HepG2 (cell line): ENCODE measurements around the gene HSPA1A. TPM values are rescaled to one million over a fixed set of nuclear protein-coding genes. Genes with fewer than 3 reads are reported as not detected.

Experiments used
- DMAP1 ChIP-seq: IDR thresholded peaks from 2 replicates; pipeline ENCODE4 v1.6.1; 2016
- DNMT1 ChIP-seq: sonication (generic); formaldehyde crosslinking; IDR thresholded peaks from 2 replicates; pipeline ENCODE4 v1.5.1; 2020; ENCODE audit warnings: mild to moderate bottlenecking, missing genetic modification reagents
- FIP1L1 ChIP-seq: fragments of 200-400 bp; formaldehyde crosslinking; IDR thresholded peaks from 2 replicates; pipeline ENCODE4 v1.6.1; 2018; ENCODE audit warnings: low read depth, mild to moderate bottlenecking, low read length, moderate library complexity, borderline replicate concordance; ENCODE audit not compliant: insufficient read depth
- GATA4 ChIP-seq: sonication (generic); IDR thresholded peaks from 2 replicates; pipeline ENCODE4 v1.6.1; 2016; ENCODE audit warnings: antibody characterized with exemption, low read depth, borderline replicate concordance
- KMT2A ChIP-seq: sonication (generic); formaldehyde crosslinking; IDR thresholded peaks from 2 replicates; pipeline ENCODE4 v1.4.0; 2020; ENCODE audit warnings: missing genetic modification reagents
- LCORL ChIP-seq, 2 experiments: fragments of 450-650 bp in 1 of 2; sonication (generic) in 1 of 2; formaldehyde crosslinking in 1 of 2; IDR thresholded peaks; 2 replicates each; pipeline versions ENCODE4 v1.5.0 to v1.6.1; 2017 to 2020; ENCODE audit warnings: antibody characterized with exemption in 1 of 2, missing genetic modification reagents in 1 of 2
- NR2C2 ChIP-seq: sonication (generic); formaldehyde crosslinking; IDR thresholded peaks from 2 replicates; pipeline ENCODE4 v1.4.0; 2020; ENCODE audit warnings: missing genetic modification reagents, mild to moderate bottlenecking, moderate library complexity, borderline replicate concordance
- PHF20 ChIP-seq: sonication (generic); formaldehyde crosslinking; IDR thresholded peaks from 2 replicates; pipeline ENCODE4 v1.5.0; 2020; ENCODE audit warnings: mild to moderate bottlenecking, missing genetic modification reagents
- SP2 ChIP-seq: sonication (generic); formaldehyde crosslinking; IDR thresholded peaks from 2 replicates; pipeline ENCODE4 v1.5.1; 2020; ENCODE audit warnings: mild to moderate bottlenecking, missing genetic modification reagents
- U2AF2 ChIP-seq: fragments of 200-400 bp; formaldehyde crosslinking; IDR thresholded peaks from 2 replicates; pipeline ENCODE4 v1.6.1; 2017; ENCODE audit warnings: low read depth, mild to moderate bottlenecking, low read length
- ZFP62 ChIP-seq: sonication (generic); formaldehyde crosslinking; IDR thresholded peaks from 2 replicates; pipeline ENCODE4 v1.4.0; 2020; ENCODE audit warnings: missing genetic modification reagents
- ZFP82 ChIP-seq: sonication (generic); formaldehyde crosslinking; IDR thresholded peaks from 2 replicates; pipeline ENCODE4 v1.5.1; 2020; ENCODE audit warnings: mild to moderate bottlenecking, missing genetic modification reagents, borderline replicate concordance
- ZFYVE20 ChIP-seq: sonication (generic); formaldehyde crosslinking; IDR thresholded peaks from 2 replicates; pipeline ENCODE4 v1.8.0; 2023; ENCODE audit warnings: low read depth, mild to moderate bottlenecking, moderate library complexity, missing genetic modification reagents, borderline replicate concordance
- ZNF20 ChIP-seq: sonication (generic); formaldehyde crosslinking; IDR thresholded peaks from 2 replicates; pipeline ENCODE4 v1.4.0; 2020; ENCODE audit warnings: mild to moderate bottlenecking, moderate library complexity, missing genetic modification reagents
- ZNF264 ChIP-seq: sonication (generic); formaldehyde crosslinking; IDR thresholded peaks from 2 replicates; pipeline ENCODE4 v1.4.0; 2020; ENCODE audit warnings: missing genetic modification reagents
- ZNF703 ChIP-seq: sonication (generic); formaldehyde crosslinking; IDR thresholded peaks from 2 replicates; pipeline ENCODE4 v1.5.1; 2020; ENCODE audit warnings: missing genetic modification reagents, mild to moderate bottlenecking, moderate library complexity, borderline replicate concordance
- ZSCAN25 ChIP-seq: sonication (generic); formaldehyde crosslinking; IDR thresholded peaks from 2 replicates; pipeline ENCODE4 v1.8.0; 2022; ENCODE audit warnings: mild to moderate bottlenecking, missing genetic modification reagents
- polyA plus RNA-seq, 8 experiments: library from polyadenylated mRNA; depleted of rRNA in 3 of 8; stranded (reverse) in 7 of 8; unstranded in 1 of 8; fragments of >200 nt; fragmentation: Illumina TruSeq in 4 of 8; extraction: Trizol in 4 of 8; gene quantifications; 2 replicates each; pipeline versions ENCODE4 v1.2.1 to v1.2.3, GENCODE V29; 2011 to 2016; ENCODE audit warnings: low read depth in 4 of 8, missing spikeins in 1 of 8, mixed read lengths in 1 of 8; ENCODE audit not compliant: insufficient read depth in 1 of 8
- total RNA-seq, 5 experiments: library from RNA; depleted of rRNA; stranded (reverse); fragments of >200 nt; fragmentation: Illumina TruSeq; extraction: Trizol; gene quantifications; 2 replicates each; pipeline ENCODE4 v1.2.3, GENCODE V29; 2016; ENCODE audit warnings: low read depth in 1 of 5
- TF ChIP-seq, protein P1 (sequence below): sonication (generic); formaldehyde crosslinking; IDR thresholded peaks from 2 replicates; pipeline ENCODE4 v1.5.0; 2020; ENCODE audit warnings: mild to moderate bottlenecking, missing genetic modification reagents
- TF ChIP-seq, protein P2 (sequence below): sonication (generic); formaldehyde crosslinking; conservative IDR thresholded peaks from 2 replicates; pipeline ENCODE4 v1.4.0; 2020; ENCODE audit warnings: missing genetic modification reagents
- TF ChIP-seq, protein P3 (sequence below): sonication (generic); formaldehyde crosslinking; IDR thresholded peaks from 2 replicates; pipeline ENCODE4 v1.4.0; 2020; ENCODE audit warnings: missing genetic modification reagents
- TF ChIP-seq, protein P4 (sequence below): sonication (generic); formaldehyde crosslinking; conservative IDR thresholded peaks from 2 replicates; pipeline ENCODE4 v1.8.0; 2022; ENCODE audit warnings: mild to moderate bottlenecking, moderate library complexity, missing genetic modification reagents

The HSPA1A gene
- total and polyA plus RNA-seq, 2 of the 13 experiments (the other 11 are each of a cell fraction or from before 2014, with no cell fraction given), result 44.5 to 85.0 TPM

DNA sequence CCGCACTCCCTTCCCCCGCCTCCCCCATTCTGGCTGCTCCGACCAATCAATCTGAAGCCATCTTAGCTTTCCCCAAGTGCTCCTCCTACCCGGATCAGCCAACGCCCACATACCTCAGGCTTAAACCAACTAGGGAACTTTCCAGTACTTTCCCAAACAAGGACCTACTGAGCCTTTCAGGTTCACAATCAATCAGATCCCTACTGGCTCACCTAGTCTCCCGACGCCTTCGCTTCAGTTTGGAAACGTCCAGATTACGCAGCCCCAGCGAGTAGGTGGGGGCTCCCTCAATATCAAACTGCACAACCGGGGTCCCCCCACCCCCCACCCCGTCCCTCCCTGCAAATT, 692 bp upstream of the HSPA1A start (continued):
- TF ChIP-seq ZFP82 (CRISPR knock-in tag), result peak; percentile 54; the same call in 1 of the 2 replicates
- TF ChIP-seq ZNF703 (CRISPR knock-in tag), result no peak
- no peak for TF ChIP-seq ZFP62 (CRISPR knock-in tag)
- TF ChIP-seq DMAP1 (CRISPR knock-in tag), result 0 out of 2 replicates have a peak, but pooled peaks have one; percentile 46
- TF ChIP-seq, protein P1, sequence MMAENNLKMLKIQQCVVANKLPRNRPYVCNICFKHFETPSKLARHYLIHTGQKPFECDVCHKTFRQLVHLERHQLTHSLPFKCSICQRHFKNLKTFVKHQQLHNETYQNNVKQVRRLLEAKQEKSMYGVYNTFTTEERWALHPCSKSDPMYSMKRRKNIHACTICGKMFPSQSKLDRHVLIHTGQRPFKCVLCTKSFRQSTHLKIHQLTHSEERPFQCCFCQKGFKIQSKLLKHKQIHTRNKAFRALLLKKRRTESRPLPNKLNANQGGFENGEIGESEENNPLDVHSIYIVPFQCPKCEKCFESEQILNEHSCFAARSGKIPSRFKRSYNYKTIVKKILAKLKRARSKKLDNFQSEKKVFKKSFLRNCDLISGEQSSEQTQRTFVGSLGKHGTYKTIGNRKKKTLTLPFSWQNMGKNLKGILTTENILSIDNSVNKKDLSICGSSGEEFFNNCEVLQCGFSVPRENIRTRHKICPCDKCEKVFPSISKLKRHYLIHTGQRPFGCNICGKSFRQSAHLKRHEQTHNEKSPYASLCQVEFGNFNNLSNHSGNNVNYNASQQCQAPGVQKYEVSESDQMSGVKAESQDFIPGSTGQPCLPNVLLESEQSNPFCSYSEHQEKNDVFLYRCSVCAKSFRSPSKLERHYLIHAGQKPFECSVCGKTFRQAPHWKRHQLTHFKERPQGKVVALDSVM, result no peak
- TF ChIP-seq U2AF2, result no peak
- TF ChIP-seq ZNF20 (CRISPR knock-in tag), result no peak
- no peak for TF ChIP-seq NR2C2
- TF ChIP-seq, protein P2, sequence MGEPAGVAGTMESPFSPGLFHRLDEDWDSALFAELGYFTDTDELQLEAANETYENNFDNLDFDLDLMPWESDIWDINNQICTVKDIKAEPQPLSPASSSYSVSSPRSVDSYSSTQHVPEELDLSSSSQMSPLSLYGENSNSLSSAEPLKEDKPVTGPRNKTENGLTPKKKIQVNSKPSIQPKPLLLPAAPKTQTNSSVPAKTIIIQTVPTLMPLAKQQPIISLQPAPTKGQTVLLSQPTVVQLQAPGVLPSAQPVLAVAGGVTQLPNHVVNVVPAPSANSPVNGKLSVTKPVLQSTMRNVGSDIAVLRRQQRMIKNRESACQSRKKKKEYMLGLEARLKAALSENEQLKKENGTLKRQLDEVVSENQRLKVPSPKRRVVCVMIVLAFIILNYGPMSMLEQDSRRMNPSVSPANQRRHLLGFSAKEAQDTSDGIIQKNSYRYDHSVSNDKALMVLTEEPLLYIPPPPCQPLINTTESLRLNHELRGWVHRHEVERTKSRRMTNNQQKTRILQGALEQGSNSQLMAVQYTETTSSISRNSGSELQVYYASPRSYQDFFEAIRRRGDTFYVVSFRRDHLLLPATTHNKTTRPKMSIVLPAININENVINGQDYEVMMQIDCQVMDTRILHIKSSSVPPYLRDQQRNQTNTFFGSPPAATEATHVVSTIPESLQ (CRISPR knock-in tag), result no peak
- no peak for TF ChIP-seq SP2
- TF ChIP-seq FIP1L1, result no peak
- TF ChIP-seq LCORL (IDR thresholded peaks at IDR 0.05), result no peak
- TF ChIP-seq LCORL (CRISPR knock-in tag; IDR thresholded peaks at IDR 0.05), result no peak
- TF ChIP-seq ZSCAN25, result no peak
- TF ChIP-seq ZNF264, result no peak
- no peak for TF ChIP-seq ZFYVE20 (CRISPR knock-in tag)
- TF ChIP-seq DNMT1 (CRISPR knock-in tag), result no peak
- TF ChIP-seq PHF20 (CRISPR knock-in tag), result no peak
- TF ChIP-seq GATA4, result no peak
- TF ChIP-seq, protein P3, sequence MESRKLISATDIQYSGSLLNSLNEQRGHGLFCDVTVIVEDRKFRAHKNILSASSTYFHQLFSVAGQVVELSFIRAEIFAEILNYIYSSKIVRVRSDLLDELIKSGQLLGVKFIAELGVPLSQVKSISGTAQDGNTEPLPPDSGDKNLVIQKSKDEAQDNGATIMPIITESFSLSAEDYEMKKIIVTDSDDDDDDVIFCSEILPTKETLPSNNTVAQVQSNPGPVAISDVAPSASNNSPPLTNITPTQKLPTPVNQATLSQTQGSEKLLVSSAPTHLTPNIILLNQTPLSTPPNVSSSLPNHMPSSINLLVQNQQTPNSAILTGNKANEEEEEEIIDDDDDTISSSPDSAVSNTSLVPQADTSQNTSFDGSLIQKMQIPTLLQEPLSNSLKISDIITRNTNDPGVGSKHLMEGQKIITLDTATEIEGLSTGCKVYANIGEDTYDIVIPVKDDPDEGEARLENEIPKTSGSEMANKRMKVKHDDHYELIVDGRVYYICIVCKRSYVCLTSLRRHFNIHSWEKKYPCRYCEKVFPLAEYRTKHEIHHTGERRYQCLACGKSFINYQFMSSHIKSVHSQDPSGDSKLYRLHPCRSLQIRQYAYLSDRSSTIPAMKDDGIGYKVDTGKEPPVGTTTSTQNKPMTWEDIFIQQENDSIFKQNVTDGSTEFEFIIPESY (CRISPR knock-in tag), result no peak
- TF ChIP-seq, protein P4, sequence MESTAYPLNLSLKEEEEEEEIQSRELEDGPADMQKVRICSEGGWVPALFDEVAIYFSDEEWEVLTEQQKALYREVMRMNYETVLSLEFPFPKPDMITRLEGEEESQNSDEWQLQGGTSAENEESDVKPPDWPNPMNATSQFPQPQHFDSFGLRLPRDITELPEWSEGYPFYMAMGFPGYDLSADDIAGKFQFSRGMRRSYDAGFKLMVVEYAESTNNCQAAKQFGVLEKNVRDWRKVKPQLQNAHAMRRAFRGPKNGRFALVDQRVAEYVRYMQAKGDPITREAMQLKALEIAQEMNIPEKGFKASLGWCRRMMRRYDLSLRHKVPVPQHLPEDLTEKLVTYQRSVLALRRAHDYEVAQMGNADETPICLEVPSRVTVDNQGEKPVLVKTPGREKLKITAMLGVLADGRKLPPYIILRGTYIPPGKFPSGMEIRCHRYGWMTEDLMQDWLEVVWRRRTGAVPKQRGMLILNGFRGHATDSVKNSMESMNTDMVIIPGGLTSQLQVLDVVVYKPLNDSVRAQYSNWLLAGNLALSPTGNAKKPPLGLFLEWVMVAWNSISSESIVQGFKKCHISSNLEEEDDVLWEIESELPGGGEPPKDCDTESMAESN (CRISPR knock-in tag), result no peak
- no peak for TF ChIP-seq KMT2A (CRISPR knock-in tag)
